Naive thymus-derived CD8-positive, alpha-beta T cell (primary cell): ENCODE data around the gene HOXA3. TPM values are rescaled to one million over a fixed set of nuclear protein-coding genes. Genes with fewer than 3 reads are reported as not detected.

Experiments
- ATAC-seq, 2 donors: fragments of 150-1000 bp; cut with Tn5 transposase in 1 of 2; sonication (Bioruptor Pico), chemical (Tn5 transposase) in 1 of 2; 1 replicate in 1 of 2; 2 replicates in 1 of 2; pipeline ENCODE4 v1.10.0; 2021; ENCODE audit warnings: mild to moderate bottlenecking in 2 of 2, moderate library complexity in 2 of 2
- POLR2A ChIA-PET: fragments of 350-600 bp; sonication (Branson Sonifier 250); formaldehyde crosslinking; loops from one replicate; lab custom pipeline; 2021; ENCODE audit warnings: antibody characterized with exemption; lab: Charles Lee
- DNase-seq, 10 donors: peaks; one replicate each; pipeline versions ENCODE4 v3.0.0 to v3.0.0-alpha.2; 2020 to 2022
- H3K27ac Mint-ChIP-seq, 10 donors: one replicate each; pipeline ENCODE4 v1.8.0; 2020 to 2022; ENCODE audit warnings: mild to moderate bottlenecking in 10 of 10, mixed read lengths in 10 of 10, moderate library complexity in 4 of 10, inconsistent platforms in 1 of 10
- H3K27me3 Mint-ChIP-seq, 5 donors: one replicate each; pipeline ENCODE4 v1.8.0; 2021 to 2022; ENCODE audit warnings: mixed read lengths in 5 of 5
- H3K36me3 Mint-ChIP-seq, 3 donors: one replicate each; pipeline ENCODE4 v1.8.0; 2020 to 2022; ENCODE audit warnings: mixed read lengths in 3 of 3, mild to moderate bottlenecking in 2 of 3, inconsistent platforms in 1 of 3
- H3K4me1 Mint-ChIP-seq, 4 donors: one replicate each; pipeline ENCODE4 v1.8.0; 2021 to 2022; ENCODE audit warnings: mixed read lengths in 4 of 4
- H3K4me3 Mint-ChIP-seq, 10 donors: one replicate each; pipeline ENCODE4 v1.8.0; 2020 to 2022; ENCODE audit warnings: mild to moderate bottlenecking in 10 of 10, mixed read lengths in 10 of 10, moderate library complexity in 6 of 10, inconsistent platforms in 1 of 10
- H3K9me3 Mint-ChIP-seq, 9 donors: one replicate each; pipeline ENCODE4 v1.8.0; 2020 to 2022; ENCODE audit warnings: mixed read lengths in 9 of 9, mild to moderate bottlenecking in 3 of 9, inconsistent platforms in 1 of 9, moderate library complexity in 1 of 9
- polyA plus RNA-seq, 3 donors: library from polyadenylated mRNA; unstranded; fragments of 300-500 nt; fragmentation: Illumina TruSeq; gene quantifications; one replicate each; pipeline ENCODE4 v1.2.3, GENCODE V29; 2021
- total RNA-seq, 8 experiments: library from RNA in 2 of 8; stranded (reverse) in 2 of 8; gene quantifications; one replicate each; pipeline ENCODE4 v1.2.3 and lab custom pipeline; 2021 to 2026

Gene HOXA3
- total and polyA plus RNA-seq, 5 experiments from 2014 or later, result not detected

DNA sequence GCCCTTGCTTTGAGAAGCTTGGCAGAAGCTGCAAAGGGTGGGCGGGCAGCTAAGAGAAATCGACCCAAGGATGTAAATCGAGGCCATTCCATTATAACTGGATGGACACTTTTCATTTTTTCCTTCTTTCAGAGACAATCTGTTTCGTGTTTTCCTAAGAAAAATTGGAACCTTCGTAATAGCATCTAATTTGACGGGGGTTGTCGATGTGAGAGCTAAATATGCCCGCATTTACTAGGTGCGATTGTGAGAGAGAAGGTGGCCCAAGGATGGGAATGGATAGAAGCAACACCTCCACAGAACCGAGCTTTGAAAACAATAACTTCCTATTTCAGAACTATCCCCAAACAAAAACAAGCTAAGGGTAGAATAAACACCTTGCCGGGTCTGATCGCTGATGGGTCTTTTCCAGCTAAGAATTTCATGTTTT lies 21.0 kb downstream of the HOXA3 start:
- ATAC-seq (peak in 1 of 2 donors; percentile 12), DNase-seq (no peak)
- H3K27me3 Mint-ChIP-seq, result peaks cover 22 to 68% (median 36%) of the 10 kb centered on the region in 5 donors
- H3K4me1 Mint-ChIP-seq, result peaks cover 2 to 18% (median 10%) of the 10 kb centered on the region in 4 donors
- POLR2A ChIA-PET, result no interaction called here
- H3K4me3 Mint-ChIP-seq, result peak overlapping the region; percentile 42 to 87 (median 68)
- no peaks in the 10 kb centered on the region for H3K36me3 Mint-ChIP-seq
- H3K27ac Mint-ChIP-seq, result peak overlapping the region in 7 of 10 donors; percentile 3 to 86 (median 75)
- no peaks in the 10 kb centered on the region for H3K9me3 Mint-ChIP-seq

DNA sequence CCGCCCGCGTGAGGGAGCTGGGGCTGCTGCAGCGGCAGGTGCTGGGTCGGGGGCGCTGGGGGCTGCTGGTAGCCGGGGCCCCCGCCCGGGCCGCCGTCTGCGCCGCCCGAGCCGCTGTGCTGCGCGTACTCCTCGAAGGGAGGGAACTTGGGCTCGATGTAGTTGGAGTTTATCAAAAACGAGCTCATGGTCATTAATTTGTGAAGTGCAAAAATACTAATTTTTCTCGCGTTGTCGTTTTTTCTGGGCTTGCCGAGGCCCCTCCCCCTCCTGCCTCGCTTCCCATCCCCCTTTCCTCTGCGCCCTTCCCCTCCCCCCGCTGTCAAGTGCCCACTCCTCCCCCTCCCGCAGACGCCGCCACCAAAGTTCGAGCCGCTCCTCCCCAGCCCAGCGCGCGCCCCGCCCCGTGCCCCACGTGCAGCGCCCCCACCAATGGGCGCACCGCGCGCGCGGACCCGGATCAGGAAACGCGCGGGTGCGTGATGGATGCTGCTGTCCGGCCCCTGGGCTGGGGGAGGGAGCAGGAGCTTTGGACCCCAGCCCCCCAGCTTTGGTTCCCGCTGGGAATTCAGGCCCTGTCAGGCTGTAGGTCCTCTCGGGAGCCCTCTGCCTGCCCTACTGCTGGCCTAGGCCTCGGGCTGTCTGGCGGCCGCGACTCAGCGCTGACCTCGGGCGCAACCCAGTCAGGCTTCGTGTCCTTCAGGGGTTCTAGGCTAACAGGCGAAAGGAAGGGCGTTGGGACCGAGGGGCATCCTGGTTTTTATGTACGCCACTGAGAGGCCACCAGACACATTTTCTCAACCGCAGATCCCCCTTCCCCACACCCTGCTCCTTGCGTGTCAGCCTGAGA lies 21.6 kb downstream of the HOXA3 start, which contains the start of gene HOXA4:
HOXA4 (minus strand) TSS at position 218 of the 850 bp plus-strand sequence; CDS start at position 194, 24 bp downstream.
- DNase-seq (peak; percentile 68 to 87 (median 78)), ATAC-seq (peak; percentile 93 to 95)
- H3K27me3 Mint-ChIP-seq, result peaks cover 18 to 67% (median 34%) of the 10 kb centered on the region in 5 donors
- peak within 1 kb of the TSS in 7 of 10 donors; percentile 10 to 86 (median 75) for H3K27ac Mint-ChIP-seq
- H3K9me3 Mint-ChIP-seq, result no peaks in the 10 kb centered on the region
- POLR2A ChIA-PET, result interaction anchor here (0.8 kb wide), 1 partner anchor 35 kb away, joined by 3 read pairs; the partner anchor contains the start of gene HOXA1
- no peaks in the 10 kb centered on the region for H3K36me3 Mint-ChIP-seq
- H3K4me3 Mint-ChIP-seq, result peak within 1 kb of the TSS; percentile 42 to 87 (median 69)
- H3K4me1 Mint-ChIP-seq, result peaks cover 0 to 17% (median 9%) of the 10 kb centered on the region in 4 donors

DNA sequence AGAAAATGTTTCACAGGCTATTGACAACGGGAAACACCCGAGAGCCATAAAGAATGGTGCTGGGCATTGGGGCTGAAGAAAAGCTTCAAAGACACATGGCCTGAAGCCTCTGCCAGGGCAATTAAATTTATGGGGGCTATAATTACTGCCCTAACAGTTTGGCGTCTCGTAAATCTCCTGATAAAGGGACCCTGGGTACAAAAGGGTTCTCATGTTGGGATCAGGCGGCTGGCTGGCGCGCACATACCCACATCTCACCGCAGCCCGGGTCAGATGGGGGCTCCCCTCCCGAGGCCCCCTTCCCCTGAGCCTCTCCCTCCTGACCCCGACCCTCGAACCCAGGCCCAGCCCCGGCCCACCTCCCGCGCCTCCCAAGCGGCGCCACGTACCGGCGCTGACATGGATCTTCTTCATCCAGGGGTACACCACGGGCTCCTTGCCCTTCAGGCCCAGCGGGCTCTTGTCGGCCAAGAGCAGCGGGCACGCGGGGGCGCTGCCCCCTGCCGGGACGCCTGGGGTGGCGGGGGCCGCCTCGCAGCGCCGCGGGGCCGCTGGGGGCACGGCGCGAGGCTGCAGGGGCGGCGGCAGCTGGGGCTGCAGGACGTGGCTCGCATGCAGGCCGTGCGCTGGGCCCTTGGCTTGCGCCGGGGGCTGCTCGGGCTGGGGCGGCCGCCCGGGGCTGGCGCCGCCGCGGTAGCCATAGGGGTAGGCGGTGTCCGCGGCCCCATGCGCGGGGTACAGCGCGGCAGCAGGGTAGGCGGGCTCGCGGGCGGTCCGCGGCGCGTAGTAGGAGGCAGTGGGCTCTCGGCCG lies 22.4 kb downstream of the HOXA3 start:
- peak in 2 of 10 donors; percentile 32 for DNase-seq
- POLR2A ChIA-PET, result interaction anchor here (0.8 kb wide), 1 partner anchor 34 kb away, joined by 3 read pairs; the partner anchor contains the start of gene HOXA1
- Mint-ChIP-seq H3K36me3 (no peaks in the 10 kb centered on the region), H3K27ac (peak overlapping the region in 1 of 10 donors; percentile 8), H3K4me3 (peak overlapping the region in 9 of 10 donors; percentile 22 to 68 (median 52)), H3K4me1 (peaks cover 0 to 10% (median 3%) of the 10 kb centered on the region in 4 donors), H3K27me3 (peaks cover 14 to 69% (median 38%) of the 10 kb centered on the region in 5 donors), H3K9me3 (no peaks in the 10 kb centered on the region)
- peak; percentile 31 to 57 for ATAC-seq

DNA sequence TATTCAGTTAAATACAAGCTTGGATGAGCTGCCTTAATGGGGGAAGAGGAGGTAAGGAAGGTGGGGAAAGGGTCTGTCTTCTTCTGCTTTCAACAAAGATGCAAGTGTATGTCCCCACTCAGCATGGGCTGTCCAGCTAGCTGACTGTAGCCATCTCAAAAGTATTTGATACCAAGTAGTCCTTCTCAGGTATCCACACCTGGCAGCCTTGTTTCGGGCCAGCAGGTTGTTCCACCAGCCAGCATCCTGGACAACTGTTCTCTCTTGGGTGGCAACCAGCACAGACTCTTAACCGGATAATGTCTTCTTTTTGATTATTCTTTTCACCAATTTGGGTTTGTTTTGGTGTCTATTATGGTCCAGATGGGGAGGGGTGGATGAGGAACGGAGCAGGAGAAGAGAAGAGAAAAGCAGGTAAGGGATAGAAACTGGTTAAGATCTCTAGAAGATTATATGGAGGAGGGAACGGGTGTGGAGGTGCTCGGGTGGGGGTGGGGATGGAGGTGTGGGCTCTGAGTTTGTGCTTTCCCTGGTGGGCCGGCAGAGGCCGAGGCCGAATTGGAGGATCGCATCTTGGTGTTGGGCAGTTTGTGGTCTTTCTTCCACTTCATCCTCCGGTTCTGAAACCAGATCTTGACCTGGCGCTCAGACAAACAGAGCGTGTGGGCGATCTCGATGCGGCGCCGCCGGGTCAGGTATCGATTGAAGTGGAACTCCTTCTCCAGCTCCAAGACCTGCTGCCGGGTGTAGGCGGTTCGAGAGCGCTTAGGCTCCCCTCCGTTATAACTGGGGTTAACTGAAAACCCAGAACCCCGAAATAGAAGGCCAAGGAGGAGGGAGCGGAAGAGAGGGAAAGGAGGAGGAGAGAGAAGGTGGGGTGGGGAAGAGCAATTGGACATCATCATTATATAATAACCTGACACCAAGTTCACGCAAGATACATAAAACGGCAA lies 23.3 kb downstream of the HOXA3 start:
- peaks cover 12 to 69% (median 35%) of the 10 kb centered on the region in 5 donors for H3K27me3 Mint-ChIP-seq
- no peak for DNase-seq
- peaks cover 0 to 5% (median 2%) of the 10 kb centered on the region in 4 donors for H3K4me1 Mint-ChIP-seq
- peak overlapping the region; percentile 22 to 68 (median 52) for H3K4me3 Mint-ChIP-seq
- H3K36me3 Mint-ChIP-seq, result no peaks in the 10 kb centered on the region
- H3K27ac Mint-ChIP-seq, result peak overlapping the region in 2 of 10 donors; percentile 8 to 74
- POLR2A ChIA-PET, result interaction anchor here (0.8 kb wide), 1 partner anchor 32 kb away, joined by 3 read pairs; no protein-coding TSS in a partner anchor
- no peak for ATAC-seq
- H3K9me3 Mint-ChIP-seq, result no peaks in the 10 kb centered on the region

DNA sequence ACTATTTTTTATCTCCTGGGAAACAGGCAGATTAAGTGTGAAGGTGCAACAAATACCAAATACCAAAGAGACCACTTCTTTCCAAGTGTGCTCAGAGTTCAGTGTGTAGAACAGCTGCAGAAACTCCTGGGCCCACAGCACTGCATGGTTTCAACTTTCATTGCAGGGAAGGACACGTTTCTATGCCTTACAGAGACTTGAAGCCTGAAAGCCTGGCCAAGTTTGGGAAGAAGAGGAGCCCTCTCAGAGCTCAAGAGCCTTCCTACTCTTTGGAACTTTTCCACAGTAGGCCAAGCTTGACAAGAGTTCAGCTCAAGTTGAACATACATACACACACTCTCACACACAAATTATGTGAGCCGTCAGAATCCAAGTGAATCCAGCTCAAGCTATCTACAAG lies 24.3 kb downstream of the HOXA3 start:
- Mint-ChIP-seq H3K27ac (no peak overlapping the region), H3K9me3 (no peaks in the 10 kb centered on the region), H3K4me3 (no peak overlapping the region), H3K27me3 (peaks cover 10 to 66% (median 28%) of the 10 kb centered on the region in 5 donors), H3K4me1 (peaks cover 0 to 5% (median 2%) of the 10 kb centered on the region in 4 donors), H3K36me3 (no peaks in the 10 kb centered on the region)
- POLR2A ChIA-PET, result no interaction called here
- DNase-seq, result no peak
- ATAC-seq, result no peak

DNA sequence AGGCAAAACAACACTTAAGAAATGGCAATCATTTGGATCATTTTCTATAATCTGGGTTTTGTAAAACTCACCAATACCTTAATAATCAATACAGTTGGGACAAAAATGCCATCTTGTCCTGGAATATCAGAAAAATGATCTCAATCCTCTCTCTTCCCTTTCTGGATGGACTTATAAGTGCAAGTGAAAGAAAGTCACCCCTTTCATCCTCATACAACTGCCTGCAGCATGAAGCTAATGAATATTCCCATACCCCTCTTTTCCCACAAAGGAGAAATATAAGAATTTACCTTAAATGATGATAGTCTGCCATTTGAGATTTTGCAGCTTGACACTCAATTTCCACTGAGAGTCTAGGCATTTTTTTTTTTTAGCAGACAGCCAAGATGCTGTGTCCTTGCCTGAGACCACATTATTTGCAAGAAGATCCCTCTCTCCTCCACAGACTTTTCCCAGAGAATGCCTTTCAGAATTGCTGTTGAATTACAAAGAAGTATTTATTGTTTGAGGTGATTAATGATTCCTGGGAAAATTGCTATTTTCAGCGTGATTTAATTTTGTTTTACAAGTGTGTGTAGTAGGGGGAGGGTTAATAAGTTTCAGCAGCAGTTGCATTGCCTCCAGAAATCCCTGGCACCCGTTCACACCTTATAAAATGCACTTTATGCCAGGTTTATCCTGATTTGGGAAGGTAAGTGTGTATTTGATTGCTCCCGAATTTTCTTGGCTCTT lies 25.6 kb downstream of the HOXA3 start:
- peaks cover 8 to 55% (median 27%) of the 10 kb centered on the region in 5 donors for H3K27me3 Mint-ChIP-seq
- no peak for ATAC-seq
- POLR2A ChIA-PET, result no interaction called here

DNA sequence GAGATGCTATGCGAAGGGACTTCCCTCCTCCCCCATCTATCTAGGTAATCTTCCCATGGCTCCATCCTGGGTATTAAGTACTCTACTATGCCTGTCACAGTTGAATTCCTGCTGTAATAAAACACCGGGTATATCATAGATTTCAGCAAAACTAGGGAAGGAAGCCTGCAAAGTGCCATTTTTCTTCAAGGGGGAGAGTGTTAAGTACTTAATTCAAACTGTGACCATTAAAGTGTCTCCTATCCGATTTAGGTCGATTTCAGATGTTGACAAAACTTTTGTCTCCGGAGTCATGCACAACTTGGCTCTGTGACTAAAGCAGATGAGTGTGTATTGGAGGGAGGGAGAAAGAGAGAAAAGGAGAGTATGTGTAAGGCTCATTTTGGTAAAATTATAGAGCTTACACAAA lies 26.4 kb downstream of the HOXA3 start:
- Mint-ChIP-seq H3K4me3 (no peak overlapping the region), H3K9me3 (no peaks in the 10 kb centered on the region), H3K27ac (no peak overlapping the region), H3K36me3 (no peaks in the 10 kb centered on the region), H3K27me3 (peaks cover 6 to 53% (median 21%) of the 10 kb centered on the region in 5 donors), H3K4me1 (no peaks in the 10 kb centered on the region)
- no peak for DNase-seq
- POLR2A ChIA-PET, result no interaction called here
- no peak for ATAC-seq

More for the DNA sequence above, 25.6 kb downstream of the HOXA3 start:
- DNase-seq, result no peak
- Mint-ChIP-seq H3K27ac (no peak overlapping the region), H3K36me3 (no peaks in the 10 kb centered on the region), H3K9me3 (no peaks in the 10 kb centered on the region), H3K4me3 (no peak overlapping the region), H3K4me1 (peaks cover 0 to 5% (median 2%) of the 10 kb centered on the region in 4 donors)

DNA sequence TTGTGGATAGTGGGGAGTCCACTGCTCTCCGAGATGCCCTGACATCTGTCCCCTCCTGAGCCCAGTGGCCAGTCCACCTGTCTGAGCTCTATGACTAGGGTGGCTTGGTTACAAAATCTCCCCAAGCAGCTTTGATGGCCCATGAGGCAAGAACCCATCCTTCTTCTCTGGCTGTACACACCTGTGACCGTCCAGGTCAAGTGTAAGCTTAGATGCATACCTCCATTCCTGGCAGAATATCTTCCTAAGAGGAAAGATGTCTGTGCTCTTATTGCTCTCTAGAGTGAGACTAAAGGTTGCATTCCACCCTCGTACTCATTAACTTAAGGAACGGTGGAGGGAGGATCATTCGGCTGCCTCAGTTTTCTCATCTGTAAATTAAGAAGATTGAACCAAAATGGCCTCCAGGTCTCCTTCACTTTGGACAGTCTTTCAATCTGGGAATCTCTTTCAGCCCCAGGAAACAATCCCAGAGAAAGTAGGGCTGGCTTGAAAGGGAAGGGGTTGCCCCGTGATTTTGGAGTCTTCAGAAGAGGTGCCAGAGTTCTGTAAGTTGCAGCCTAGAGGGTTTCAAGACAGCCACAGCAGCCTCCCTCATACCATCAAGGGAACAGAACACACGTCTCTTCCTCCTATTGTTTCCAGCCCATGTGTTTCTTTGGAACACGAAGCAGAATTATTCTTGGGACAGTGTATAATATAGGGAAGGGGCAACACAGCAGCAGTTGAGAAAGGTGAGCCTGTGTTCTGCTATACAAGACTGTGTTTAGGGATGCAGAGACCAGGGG lies 27.3 kb downstream of the HOXA3 start:
- H3K4me1 Mint-ChIP-seq, result no peaks in the 10 kb centered on the region
- no peak overlapping the region for H3K4me3 Mint-ChIP-seq
- POLR2A ChIA-PET, result no interaction called here

DNA sequence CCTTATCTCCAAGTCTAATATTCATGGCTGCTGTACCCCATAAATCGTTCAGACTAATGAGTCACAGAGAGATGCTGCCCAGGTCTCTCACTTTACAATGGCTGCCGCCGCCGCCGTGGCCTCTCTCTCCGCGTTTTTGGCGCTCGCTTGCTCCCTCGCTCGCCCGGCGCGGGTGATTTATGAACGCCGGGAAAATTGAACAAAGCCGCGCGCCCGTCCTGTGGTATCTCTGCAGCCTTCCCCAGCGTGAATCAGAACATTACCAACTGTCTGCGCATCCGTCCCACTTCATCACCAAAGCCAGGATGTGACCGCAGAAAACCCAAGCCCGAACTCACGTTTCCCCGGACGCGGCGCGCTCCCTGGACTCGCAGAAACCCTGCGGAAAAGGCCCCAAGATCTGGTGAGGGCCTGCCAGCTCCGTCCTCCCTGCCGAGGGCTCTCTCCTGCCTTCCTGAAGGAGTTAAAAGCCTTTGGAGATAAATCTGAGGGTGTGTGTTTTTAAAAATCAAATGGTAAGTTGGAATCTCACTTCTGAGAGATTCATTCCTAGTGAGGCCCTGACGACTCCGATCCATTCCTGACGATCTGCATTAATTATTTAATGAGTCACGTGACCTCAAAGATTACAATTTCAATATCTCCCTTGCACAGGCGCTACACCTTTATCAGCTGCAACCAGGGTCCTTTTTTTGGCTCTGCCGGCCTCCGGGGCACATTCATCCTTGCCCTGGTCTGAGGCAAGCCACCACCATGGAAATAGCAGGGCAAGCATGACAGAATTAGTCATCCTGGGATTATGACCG lies 28.1 kb downstream of the HOXA3 start:
- Mint-ChIP-seq H3K27me3 (peaks cover 6 to 51% (median 21%) of the 10 kb centered on the region in 5 donors), H3K27ac (no peak overlapping the region), H3K9me3 (no peaks in the 10 kb centered on the region), H3K4me3 (no peak overlapping the region), H3K36me3 (no peaks in the 10 kb centered on the region), H3K4me1 (no peaks in the 10 kb centered on the region)
- no peak for ATAC-seq
- POLR2A ChIA-PET, result no interaction called here
- no peak for DNase-seq

More for the DNA sequence above, 27.3 kb downstream of the HOXA3 start:
- no peaks in the 10 kb centered on the region for H3K36me3 Mint-ChIP-seq
- peaks cover 6 to 53% (median 21%) of the 10 kb centered on the region in 5 donors for H3K27me3 Mint-ChIP-seq
- no peak for DNase-seq
- ATAC-seq, result no peak
- H3K9me3 Mint-ChIP-seq, result no peaks in the 10 kb centered on the region
- no peak overlapping the region for H3K27ac Mint-ChIP-seq

DNA sequence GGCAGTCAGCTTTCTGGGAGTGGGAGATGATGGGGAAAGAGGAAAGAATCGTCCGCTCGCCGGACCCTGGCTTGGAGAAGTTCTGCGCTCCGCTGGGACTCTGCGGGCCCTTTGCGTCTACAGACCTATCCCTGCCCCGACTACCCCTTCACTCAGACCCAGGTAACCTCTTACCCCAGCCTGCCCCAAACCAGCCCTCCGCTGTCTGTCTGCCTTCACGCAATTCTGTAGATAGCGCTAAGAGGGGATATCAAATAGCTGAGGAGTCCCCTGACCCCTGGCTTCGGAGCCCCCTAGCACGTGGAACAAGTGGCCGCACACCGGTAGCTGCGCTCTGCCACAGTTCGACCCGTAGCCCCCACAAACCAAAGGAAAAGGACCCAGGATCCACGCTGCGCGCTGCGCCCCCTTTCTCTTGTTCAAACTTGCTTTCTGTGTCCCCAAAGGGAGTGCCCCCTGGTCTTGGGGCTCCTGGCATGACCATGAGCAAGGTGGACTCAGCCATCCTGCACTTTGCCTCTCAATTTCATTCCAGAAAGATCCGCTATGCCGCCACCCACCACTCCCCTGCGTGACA lies 28.8 kb downstream of the HOXA3 start:
- peaks cover 3 to 44% (median 18%) of the 10 kb centered on the region in 5 donors for H3K27me3 Mint-ChIP-seq
- POLR2A ChIA-PET, result no interaction called here

More for the DNA sequence above, 28.8 kb downstream of the HOXA3 start:
- DNase-seq (no peak), ATAC-seq (no peak)
- H3K9me3 Mint-ChIP-seq, result no peaks in the 10 kb centered on the region
- no peaks in the 10 kb centered on the region for H3K36me3 Mint-ChIP-seq
- H3K4me1 Mint-ChIP-seq, result no peaks in the 10 kb centered on the region
- H3K27ac Mint-ChIP-seq, result no peak overlapping the region
- no peak overlapping the region for H3K4me3 Mint-ChIP-seq
